Lung (tissue), 12 donors: ENCODE measurements around the gene CCDC85C. TPM values are rescaled to one million over a fixed set of nuclear protein-coding genes. Genes with fewer than 3 reads are reported as not detected.

Experiments
- ATAC-seq: fragments of 200-7000 bp; cut with Tn5 transposase; one replicate; pipeline ENCODE4 v1.9.1; 2020; ENCODE audit warnings: moderate number of reproducible peaks; ENCODE audit not compliant: insufficient read depth, low FRiP score
- DNase-seq, 3 donors: peaks; one replicate each; pipeline ENCODE4 v3.0.0-alpha.2; 2013 to 2017
- H3K27ac ChIP-seq, 2 donors: one replicate each; pipeline ENCODE4 v1.5.1; 2013; ENCODE audit warnings: mild to moderate bottlenecking in 2 of 2, moderate library complexity in 2 of 2, control low read depth in 1 of 2, inconsistent platforms in 1 of 2, low read depth in 1 of 2, low read length in 1 of 2
- H3K27me3 ChIP-seq, 3 donors: one replicate each; pipeline ENCODE4 v1.5.1; 2013; ENCODE audit warnings: low read length in 2 of 3; ENCODE audit not compliant: control insufficient read depth in 3 of 3, insufficient read depth in 3 of 3
- H3K36me3 ChIP-seq, 4 donors: one replicate each; pipeline ENCODE4 v1.5.1; 2013; ENCODE audit warnings: low read length in 4 of 4, mild to moderate bottlenecking in 1 of 4, moderate library complexity in 1 of 4; ENCODE audit not compliant: control insufficient read depth in 4 of 4, insufficient read depth in 4 of 4
- H3K4me1 ChIP-seq, 5 donors: one replicate each; pipeline ENCODE4 v1.5.1; 2013; ENCODE audit warnings: low read length in 5 of 5, mild to moderate bottlenecking in 2 of 5, moderate library complexity in 1 of 5; ENCODE audit not compliant: control insufficient read depth in 5 of 5, insufficient read depth in 5 of 5
- H3K4me3 ChIP-seq: one replicate; pipeline ENCODE4 v1.5.1; 2013; ENCODE audit warnings: mild to moderate bottlenecking, control low read depth, moderate library complexity
- H3K9ac ChIP-seq, 2 donors: one replicate each; pipeline ENCODE4 v1.5.1; 2013; ENCODE audit warnings: low read length in 2 of 2, control low read depth in 1 of 2; ENCODE audit not compliant: insufficient read depth in 1 of 2
- H3K9me3 ChIP-seq, 4 donors: one replicate each; pipeline ENCODE4 v1.5.1; 2013; ENCODE audit warnings: low read length in 3 of 4, mild to moderate bottlenecking in 1 of 4, moderate library complexity in 1 of 4; ENCODE audit not compliant: control insufficient read depth in 4 of 4, insufficient read depth in 3 of 4
- WGBS, 2 donors: extraction: QIAGEN DNeasy Blood & Tissue Kit; methylation state at CpG; one replicate each; pipeline ENCODE4 v1.1.7; 2013; 5-methylcytosine and 5-hydroxymethylcytosine counted together
- polyA plus RNA-seq, 2 donors: library from polyadenylated mRNA; stranded (reverse); fragments of 200-250 nt; gene quantifications; one replicate each; pipeline ENCODE4 v1.2.1, GENCODE V29; 2013
- total RNA-seq, 2 donors: library from RNA; depleted of rRNA in 1 of 2; stranded (reverse); fragments of >200 nt in 1 of 2; gene quantifications; one replicate each; pipeline ENCODE4 v1.2.1, GENCODE V29; 2014 to 2021
- TF ChIP-seq, protein P1 (sequence below): IDR thresholded peaks from 2 replicates; pipeline ENCODE4 v1.5.1; 2012; ENCODE audit warnings: mild to moderate bottlenecking; ENCODE audit errors: control extremely low read depth, extremely low read depth
- donor health status: control.
- donor health status: control.
- donor health status: Bipolar disorder and iron deficiency.
- donor health status: healthy.
- donor health status: DM: yes; HTN: yes; CAD: no.

Gene CCDC85C
- total and polyA plus RNA-seq, 4 donors = 2.8 to 19.8 (median 17.6) TPM

DNA sequence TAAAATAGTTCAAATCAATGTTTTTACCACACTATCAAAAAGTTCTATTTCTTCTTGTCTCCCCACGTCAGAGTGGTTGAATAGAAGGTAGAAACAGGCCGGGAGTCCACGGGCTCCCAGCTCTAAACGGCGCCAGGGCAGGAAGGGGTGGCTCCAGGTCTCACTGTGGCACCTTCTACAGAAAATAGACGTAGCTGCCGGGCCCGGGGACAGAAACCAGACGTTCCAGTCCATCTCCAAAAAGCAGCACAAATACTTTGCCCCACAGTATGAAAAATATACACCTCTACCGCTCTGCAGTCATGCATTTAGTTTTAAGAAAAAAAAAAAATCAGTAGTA is 91.9 kb downstream of the CCDC85C start:
- WGBS, 2 donors = 74 to 81% methylated on average over 10 of the region's 10 CpGs
- DNase-seq = no peak
- TF ChIP-seq, protein P1, sequence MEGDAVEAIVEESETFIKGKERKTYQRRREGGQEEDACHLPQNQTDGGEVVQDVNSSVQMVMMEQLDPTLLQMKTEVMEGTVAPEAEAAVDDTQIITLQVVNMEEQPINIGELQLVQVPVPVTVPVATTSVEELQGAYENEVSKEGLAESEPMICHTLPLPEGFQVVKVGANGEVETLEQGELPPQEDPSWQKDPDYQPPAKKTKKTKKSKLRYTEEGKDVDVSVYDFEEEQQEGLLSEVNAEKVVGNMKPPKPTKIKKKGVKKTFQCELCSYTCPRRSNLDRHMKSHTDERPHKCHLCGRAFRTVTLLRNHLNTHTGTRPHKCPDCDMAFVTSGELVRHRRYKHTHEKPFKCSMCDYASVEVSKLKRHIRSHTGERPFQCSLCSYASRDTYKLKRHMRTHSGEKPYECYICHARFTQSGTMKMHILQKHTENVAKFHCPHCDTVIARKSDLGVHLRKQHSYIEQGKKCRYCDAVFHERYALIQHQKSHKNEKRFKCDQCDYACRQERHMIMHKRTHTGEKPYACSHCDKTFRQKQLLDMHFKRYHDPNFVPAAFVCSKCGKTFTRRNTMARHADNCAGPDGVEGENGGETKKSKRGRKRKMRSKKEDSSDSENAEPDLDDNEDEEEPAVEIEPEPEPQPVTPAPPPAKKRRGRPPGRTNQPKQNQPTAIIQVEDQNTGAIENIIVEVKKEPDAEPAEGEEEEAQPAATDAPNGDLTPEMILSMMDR = no peak
- no peak for ATAC-seq
- no peaks in the 10 kb centered on the region for H3K4me1 ChIP-seq
- H3K9ac ChIP-seq = no peak overlapping the region
- no peak overlapping the region for H3K4me3 ChIP-seq
- no peaks in the 10 kb centered on the region for H3K27me3 ChIP-seq
- H3K36me3 ChIP-seq = peaks cover 9 to 64% (median 26%) of the 10 kb centered on the region in 4 donors
- H3K27ac ChIP-seq = no peak overlapping the region
- no peaks in the 10 kb centered on the region for H3K9me3 ChIP-seq

DNA sequence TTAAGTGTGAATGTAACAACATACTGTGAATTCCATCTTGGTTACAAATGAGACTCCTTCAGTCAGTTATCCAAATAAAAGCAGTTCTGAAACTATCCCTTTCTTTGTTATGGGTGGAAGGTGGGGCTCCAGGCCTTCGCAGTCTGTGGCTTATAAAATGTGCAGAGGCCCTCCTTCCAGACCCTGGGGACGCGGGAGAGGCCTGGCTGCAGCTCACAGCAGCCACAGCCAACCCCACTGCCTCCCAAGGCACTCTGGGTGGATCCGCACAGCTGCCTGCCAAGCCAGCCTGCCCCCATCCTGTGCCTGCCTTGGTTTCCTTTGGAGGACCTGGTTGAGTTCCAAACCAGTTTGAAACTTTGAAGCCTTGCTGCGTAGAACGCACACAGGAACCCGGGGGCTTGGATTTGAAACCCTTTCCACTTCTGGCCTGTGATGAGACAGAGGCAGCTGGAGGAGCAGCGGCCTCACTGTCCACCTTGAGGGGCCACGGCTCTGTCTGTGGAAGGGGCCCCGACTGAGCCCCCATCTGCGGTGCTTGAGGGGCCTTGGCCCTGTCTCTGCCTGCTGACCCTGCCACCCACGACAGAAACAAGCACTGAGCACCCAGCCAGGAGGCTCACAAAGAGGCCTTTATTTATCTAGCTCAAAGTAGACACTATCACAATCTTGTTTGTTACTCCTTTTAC is 92.4 kb downstream of the CCDC85C start:
- Histone ChIP-seq H3K36me3 (peaks cover 11 to 67% (median 26%) of the 10 kb centered on the region in 4 donors), H3K27ac (no peak overlapping the region), H3K9ac (no peak overlapping the region), H3K4me1 (peaks cover 0 to 2% (median 0%) of the 10 kb centered on the region in 5 donors), H3K9me3 (no peaks in the 10 kb centered on the region), H3K4me3 (no peak overlapping the region), H3K27me3 (no peaks in the 10 kb centered on the region)
- 79 to 88% methylated on average over 12 of the region's 12 CpGs for WGBS, 2 donors
- DNase-seq = no peak
- ATAC-seq = no peak
- TF ChIP-seq, protein P1 = no peak

DNA sequence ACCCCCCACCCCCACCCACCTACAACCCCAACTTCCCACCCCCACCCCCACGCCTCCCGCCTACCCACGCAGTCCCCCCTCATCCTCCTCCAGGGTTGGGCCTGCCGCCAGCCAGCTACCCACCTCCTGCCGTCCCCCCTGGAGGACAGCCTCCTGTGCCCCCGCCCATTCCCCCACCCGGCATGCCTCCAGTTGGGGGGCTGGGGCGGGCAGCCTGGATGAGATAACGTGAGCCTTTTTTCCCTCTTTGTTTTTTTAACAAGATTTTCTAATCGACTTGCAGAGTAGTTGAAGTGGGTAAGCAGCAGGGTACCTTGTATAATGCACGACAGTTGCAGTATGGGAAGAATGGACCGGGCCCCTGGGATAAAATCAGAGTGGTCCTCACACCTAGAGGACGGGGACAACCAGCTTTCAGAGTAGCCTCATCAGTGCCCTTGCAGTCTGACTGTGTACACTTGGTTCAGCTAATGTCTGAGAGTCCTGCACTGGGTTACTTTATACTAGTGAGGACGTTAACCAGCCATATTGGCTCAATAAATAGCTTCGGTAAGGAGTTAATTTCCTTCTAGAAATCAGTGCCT is 93.4 kb downstream of the CCDC85C start:
- H3K9me3 ChIP-seq = no peaks in the 10 kb centered on the region
- no peak overlapping the region for H3K9ac ChIP-seq
- no peak for ATAC-seq
- TF ChIP-seq, protein P1 = no peak
- H3K4me1 ChIP-seq = peaks cover 0 to 11% (median 0%) of the 10 kb centered on the region in 5 donors
- no peak for DNase-seq
- H3K27me3 ChIP-seq = no peaks in the 10 kb centered on the region
- H3K27ac ChIP-seq = no peak overlapping the region
- peaks cover 11 to 73% (median 26%) of the 10 kb centered on the region in 4 donors for H3K36me3 ChIP-seq
- H3K4me3 ChIP-seq = no peak overlapping the region
- 86 to 91% methylated on average over 14 to 15 of the region's 15 CpGs for WGBS, 2 donors
